Stomach (tissue), 4 donors: ENCODE measurements around the gene RAPGEF1.

Source experiments
- CTCF ChIP-seq, 7 experiments: fragments of 450-650 bp in 4 of 7; fragments of 200-600 bp in 3 of 7; sonication (generic) in 3 of 7; IDR thresholded peaks; one replicate each; pipeline ENCODE4 v1.5.1; 2016 to 2019; ENCODE audit warnings: antibody characterized with exemption in 7 of 7, control low read depth in 2 of 7, mild to moderate bottlenecking in 1 of 7
- POLR2AphosphoS5 ChIP-seq, 3 donors: sonication (generic); formaldehyde crosslinking; IDR thresholded peaks; one replicate each; pipeline ENCODE4 v1.6.1; 2016; ENCODE audit warnings: antibody characterized with exemption in 3 of 3

- TF ChIP-seq CTCF (IDR thresholded peaks at IDR 0.05): no peak
- TF ChIP-seq POLR2AphosphoS5 (IDR thresholded peaks at IDR 0.05): no peak
Measured at GRCh38 chr9:131618785-131619184, 121.1 kb downstream of the RAPGEF1 start.
